CD4-positive, alpha-beta T cell treated with Interleukin-6 at 100 ng/mL for 8 hours (primary cell): Measurements from ENCODE around the gene NEURL3.
A peak's percentile ranks its signal among the peaks of the same experiment; 100 is the strongest.

Experiments
- DNase-seq: peaks from one replicate; pipeline ENCODE4 v3.0.0-alpha.2; 2020; ENCODE audit warnings: mixed read lengths, low spot score

NEURL3 gene

GRCh38 chr2:96527286-96528005 is 22.3 kb upstream of the NEURL3 start:
- DNase-seq, result peak; percentile 46

GRCh38 chr2:96526615-96527285 is 21.6 kb upstream of the NEURL3 start:
- no peak for DNase-seq

GRCh38 chr2:96526101-96526591 is 21.0 kb upstream of the NEURL3 start:
- no peak for DNase-seq

GRCh38 chr2:96525211-96525507 is 20.0 kb upstream of the NEURL3 start:
- no peak for DNase-seq

- no peak for DNase-seq
Observed at GRCh38 chr2:96524482-96525210, 19.5 kb upstream of the NEURL3 start.

- no peak for DNase-seq
Observed at GRCh38 chr2:96523659-96524481, 18.7 kb upstream of the NEURL3 start.

- DNase-seq, result no peak
Observed at GRCh38 chr2:96522304-96523203, 17.4 kb upstream of the NEURL3 start.

- no peak for DNase-seq
Observed at GRCh38 chr2:96521219-96521618, 16.1 kb upstream of the NEURL3 start.

- DNase-seq, result no peak
Observed at GRCh38 chr2:96520697-96521096, 15.5 kb upstream of the NEURL3 start.

- no peak for DNase-seq
Observed at GRCh38 chr2:96520231-96520630, 15.1 kb upstream of the NEURL3 start.

- DNase-seq, result no peak
Observed at GRCh38 chr2:96517079-96517478, 11.9 kb upstream of the NEURL3 start.

GRCh38 chr2:96514521-96514920 is 9.4 kb upstream of the NEURL3 start:
- no peak for DNase-seq

- DNase-seq, result no peak
Observed at GRCh38 chr2:96512341-96512740, 7.2 kb upstream of the NEURL3 start.

- no peak for DNase-seq
Observed at GRCh38 chr2:96511851-96512250, 6.7 kb upstream of the NEURL3 start.

- DNase-seq, result no peak
Observed at GRCh38 chr2:96510931-96511595, 5.9 kb upstream of the NEURL3 start.

GRCh38 chr2:96509847-96510230 is 4.7 kb upstream of the NEURL3 start:
- no peak for DNase-seq

GRCh38 chr2:96509114-96509846 is 4.1 kb upstream of the NEURL3 start:
- peak; percentile 43 for DNase-seq

- DNase-seq, result no peak
Observed at GRCh38 chr2:96508521-96509113, 3.5 kb upstream of the NEURL3 start.

GRCh38 chr2:96507957-96508520 is 2.9 kb upstream of the NEURL3 start:
- DNase-seq, result peak; percentile 80
